Brain microvascular endothelial cell (primary cell): Measurements from ENCODE around the gene NCOA7.

ENCODE experiments used
- DNase-seq: peaks from one replicate; pipeline ENCODE4 v3.0.0-alpha.2; 2020
- H3K27ac ChIP-seq: fragments of 250-450 bp; sonication (Bioruptor Pico); 2 replicates; pipeline ENCODE4 v1.5.1; 2020; ENCODE audit warnings: mild to moderate bottlenecking, moderate library complexity
- H3K27me3 ChIP-seq: fragments of 250-450 bp; sonication (Bioruptor Pico); replicated peaks from 2 replicates; pipeline ENCODE4 v1.5.1; 2020; ENCODE audit warnings: mild to moderate bottlenecking
- H3K36me3 ChIP-seq: fragments of 250-450 bp; sonication (Bioruptor Pico); replicated peaks from 2 replicates; pipeline ENCODE4 v1.5.1; 2020; ENCODE audit warnings: mild to moderate bottlenecking
- H3K4me3 ChIP-seq: 2 replicates; pipeline ENCODE4 v1.5.1; 2011; ENCODE audit warnings: low read depth, mild to moderate bottlenecking, control low read depth, low read length, moderate library complexity
- in situ Hi-C: cut with HindIII; loops from 2 replicates; pipeline ENCODE4 v1.10.0; 2017; ENCODE audit warnings: low sequenced_read_pairs, low pct_ligation_motif_present
- TF ChIP-seq, protein P1 (sequence below): IDR thresholded peaks from 2 replicates; pipeline ENCODE4 v1.5.1; 2011; ENCODE audit warnings: low read depth, mild to moderate bottlenecking, moderate library complexity, low read length, control low read depth, inconsistent platforms; ENCODE audit errors: missing control alignments

The NCOA7 gene

DNA sequence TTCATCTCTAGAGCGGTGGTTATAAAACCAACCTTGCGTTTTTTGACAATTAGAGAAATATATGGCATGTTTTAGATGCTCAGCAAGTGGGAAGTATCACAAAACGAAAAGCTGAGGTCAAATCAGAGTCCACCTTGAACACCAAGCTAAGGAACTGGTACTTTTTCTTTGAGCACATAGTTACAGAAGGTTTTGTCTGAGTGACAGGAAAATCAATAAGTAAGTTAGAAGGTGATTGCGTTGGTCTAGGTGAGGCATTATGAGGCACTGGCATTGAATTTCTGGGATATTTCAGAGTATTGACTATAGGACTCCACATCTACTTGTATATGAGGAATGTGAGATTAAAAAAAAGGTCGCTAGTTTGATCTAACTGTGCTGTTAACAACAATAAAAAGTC lies 165.2 kb downstream of the NCOA7 start:
- Histone ChIP-seq H3K36me3 (no peaks in the 10 kb centered on the region), H3K27me3 (no peaks in the 10 kb centered on the region), H3K4me3 (peak overlapping the region; percentile 91), H3K27ac (peak overlapping the region; percentile 6)
- TF ChIP-seq, protein P1, sequence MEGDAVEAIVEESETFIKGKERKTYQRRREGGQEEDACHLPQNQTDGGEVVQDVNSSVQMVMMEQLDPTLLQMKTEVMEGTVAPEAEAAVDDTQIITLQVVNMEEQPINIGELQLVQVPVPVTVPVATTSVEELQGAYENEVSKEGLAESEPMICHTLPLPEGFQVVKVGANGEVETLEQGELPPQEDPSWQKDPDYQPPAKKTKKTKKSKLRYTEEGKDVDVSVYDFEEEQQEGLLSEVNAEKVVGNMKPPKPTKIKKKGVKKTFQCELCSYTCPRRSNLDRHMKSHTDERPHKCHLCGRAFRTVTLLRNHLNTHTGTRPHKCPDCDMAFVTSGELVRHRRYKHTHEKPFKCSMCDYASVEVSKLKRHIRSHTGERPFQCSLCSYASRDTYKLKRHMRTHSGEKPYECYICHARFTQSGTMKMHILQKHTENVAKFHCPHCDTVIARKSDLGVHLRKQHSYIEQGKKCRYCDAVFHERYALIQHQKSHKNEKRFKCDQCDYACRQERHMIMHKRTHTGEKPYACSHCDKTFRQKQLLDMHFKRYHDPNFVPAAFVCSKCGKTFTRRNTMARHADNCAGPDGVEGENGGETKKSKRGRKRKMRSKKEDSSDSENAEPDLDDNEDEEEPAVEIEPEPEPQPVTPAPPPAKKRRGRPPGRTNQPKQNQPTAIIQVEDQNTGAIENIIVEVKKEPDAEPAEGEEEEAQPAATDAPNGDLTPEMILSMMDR = no peak
- no peak for DNase-seq
- in situ Hi-C loops = loop anchor here (25.0 kb wide), 1 partner anchor 169 kb away; the partner anchor contains the start of gene NCOA7

DNA sequence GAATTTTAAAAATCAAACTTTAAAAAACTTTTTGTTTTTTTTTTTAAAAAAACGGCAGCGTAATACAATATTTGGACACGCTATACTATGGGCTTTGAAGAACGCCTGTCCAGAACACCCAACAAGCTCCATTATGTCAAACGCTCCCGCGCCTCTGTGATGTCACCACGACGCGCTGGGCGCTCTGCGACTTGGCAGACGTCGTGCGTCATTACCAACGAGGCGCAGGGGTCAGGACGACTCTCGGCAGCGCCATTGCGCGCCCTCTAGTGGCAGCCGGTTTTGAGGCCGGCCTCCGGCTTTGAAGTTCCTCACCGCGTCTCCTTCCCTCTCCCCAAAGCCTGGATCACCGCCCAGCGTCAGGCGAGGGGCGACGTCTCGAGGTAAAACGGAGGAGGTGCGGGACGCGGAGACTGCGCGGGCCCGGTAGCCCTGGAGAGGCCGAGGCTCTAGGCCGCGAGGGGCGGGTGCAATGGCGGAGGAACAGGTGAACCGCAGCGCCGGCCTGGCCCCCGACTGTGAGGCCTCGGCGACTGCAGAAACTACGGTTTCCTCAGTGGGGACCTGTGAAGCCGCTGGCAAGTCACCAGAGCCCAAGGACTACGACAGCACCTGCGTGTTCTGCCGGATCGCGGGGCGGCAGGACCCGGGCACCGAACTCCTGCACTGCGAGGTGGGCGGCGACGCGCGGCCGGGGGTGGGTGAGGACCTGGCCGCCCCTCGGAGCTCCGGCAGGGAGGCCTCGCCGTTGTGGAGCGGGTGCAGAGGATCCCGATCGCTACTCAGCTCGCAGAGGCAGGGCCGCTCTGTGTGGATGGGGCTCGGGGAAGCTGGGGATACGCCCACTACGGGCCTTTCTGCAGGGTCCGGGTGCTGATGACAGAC lies 166.0 kb downstream of the NCOA7 start, which contains the start of gene HINT3:
Gene HINT3 (plus strand): TSS at position 265 of the 885 bp plus-strand sequence. CDS start 208 bp downstream, at position 473.
- peak; percentile 95 for DNase-seq
- Histone ChIP-seq H3K27me3 (no peaks in the 10 kb centered on the region), H3K4me3 (peak within 1 kb of the TSS; percentile 91), H3K36me3 (no peaks in the 10 kb centered on the region), H3K27ac (peak within 1 kb of the TSS; percentile 69)
- in situ Hi-C loops = loop anchor here (25.0 kb wide), 1 partner anchor 169 kb away; the partner anchor contains the start of gene NCOA7
- TF ChIP-seq, protein P1 = peak; percentile 99

DNA sequence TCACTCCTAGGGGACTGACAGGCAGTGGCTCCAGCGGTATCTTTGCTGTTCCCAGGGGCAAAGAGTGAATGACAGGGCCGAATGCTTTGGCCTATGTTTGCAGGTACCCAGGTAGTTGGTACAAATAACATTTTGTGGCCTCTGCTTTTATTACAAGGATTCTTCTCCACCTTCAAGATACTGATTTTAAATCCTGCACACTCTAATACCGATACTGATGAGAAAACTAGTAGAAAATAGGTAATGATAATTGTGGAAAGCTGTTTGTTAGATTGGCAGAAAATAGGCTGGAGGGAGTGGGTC lies 166.6 kb downstream of the NCOA7 start:
- no peaks in the 10 kb centered on the region for H3K36me3 ChIP-seq
- TF ChIP-seq, protein P1 = no peak
- no peak for DNase-seq
- in situ Hi-C loops = loop anchor here (25.0 kb wide), 1 partner anchor 170 kb away; the partner anchor contains the start of gene NCOA7
- peak overlapping the region; percentile 69 for H3K27ac ChIP-seq
- no peaks in the 10 kb centered on the region for H3K27me3 ChIP-seq
- H3K4me3 ChIP-seq = peak overlapping the region; percentile 91

GRCh38 chr6:125957845-125958244 lies 167.1 kb downstream of the NCOA7 start:
- no peak for DNase-seq
- Histone ChIP-seq H3K4me3 (peak overlapping the region; percentile 91), H3K27me3 (no peaks in the 10 kb centered on the region), H3K36me3 (no peaks in the 10 kb centered on the region), H3K27ac (no peak overlapping the region)
- TF ChIP-seq, protein P1 = no peak
- in situ Hi-C loops = loop anchor here (25.0 kb wide), 1 partner anchor 171 kb away; the partner anchor contains the start of gene NCOA7

GRCh38 chr6:125959041-125959440 lies 168.3 kb downstream of the NCOA7 start:
- in situ Hi-C loops = loop anchor here (25.0 kb wide), 1 partner anchor 172 kb away; the partner anchor contains the start of gene NCOA7
- no peak overlapping the region for H3K27ac ChIP-seq

More at GRCh38 chr6:125959041-125959440, 168.3 kb downstream of the NCOA7 start:
- TF ChIP-seq, protein P1 = no peak
- Histone ChIP-seq H3K27me3 (no peaks in the 10 kb centered on the region), H3K36me3 (no peaks in the 10 kb centered on the region), H3K4me3 (no peak overlapping the region)
- no peak for DNase-seq
